Fibroblast of skin of back (primary cell): ENCODE results near the gene DPP4.

Source experiments
- DNase-seq: peaks from one replicate; pipeline ENCODE4 v3.0.0-alpha.2; 2013

Gene DPP4

GRCh38 chr2:162085090-162085891 lies 11.3 kb upstream of the DPP4 start:
- peak; percentile 66 for DNase-seq

- DNase-seq: no peak
Observed at GRCh38 chr2:162084536-162084935, 10.5 kb upstream of the DPP4 start.

- no peak for DNase-seq
Observed at GRCh38 chr2:162082681-162083080, 8.7 kb upstream of the DPP4 start.

- no peak for DNase-seq
Observed at GRCh38 chr2:162082036-162082435, 8.0 kb upstream of the DPP4 start.

GRCh38 chr2:162079514-162079913 lies 5.5 kb upstream of the DPP4 start:
- DNase-seq: no peak

- DNase-seq: no peak
Observed at GRCh38 chr2:162075689-162076132, 1.7 kb upstream of the DPP4 start.

- DNase-seq: peak; percentile 20
Observed at GRCh38 chr2:162074928-162075688, 1.1 kb upstream of the DPP4 start.

GRCh38 chr2:162074632-162074895 lies 549 bp upstream of the DPP4 start:
- DNase-seq: no peak

GRCh38 chr2:162072976-162073887 lies 783 bp downstream of the DPP4 start:
- DNase-seq: no peak

- DNase-seq: peak; percentile 67
Observed at GRCh38 chr2:162072181-162072702, 1.8 kb downstream of the DPP4 start.

- peak; percentile 6 for DNase-seq
Observed at GRCh38 chr2:162071001-162071400, 3.0 kb downstream of the DPP4 start.

- DNase-seq: peak; percentile 11
Observed at GRCh38 chr2:162070228-162070936, 3.6 kb downstream of the DPP4 start.

- no peak for DNase-seq
Observed at GRCh38 chr2:162069267-162069903, 4.6 kb downstream of the DPP4 start.

- DNase-seq: no peak
Observed at GRCh38 chr2:162067596-162067995, 6.4 kb downstream of the DPP4 start.

- DNase-seq: no peak
Observed at GRCh38 chr2:162065767-162066166, 8.2 kb downstream of the DPP4 start.

GRCh38 chr2:162063899-162064298 lies 10.1 kb downstream of the DPP4 start:
- no peak for DNase-seq

GRCh38 chr2:162063281-162063680 lies 10.7 kb downstream of the DPP4 start:
- no peak for DNase-seq

GRCh38 chr2:162062559-162062958 lies 11.5 kb downstream of the DPP4 start:
- DNase-seq: peak; percentile 1

- DNase-seq: no peak
Observed at GRCh38 chr2:162061021-162061420, 13.0 kb downstream of the DPP4 start.

- no peak for DNase-seq
Observed at GRCh38 chr2:162060532-162060931, 13.5 kb downstream of the DPP4 start.

GRCh38 chr2:162058973-162059668 lies 14.9 kb downstream of the DPP4 start:
- DNase-seq: no peak
